Gastroesophageal sphincter (tissue), 3 donors: ENCODE data around the gene ITPKC.

Source experiments
- CTCF ChIP-seq, 4 experiments: fragments of 200-600 bp in 2 of 4; fragments of 450-650 bp in 2 of 4; sonication (generic) in 1 of 4; IDR thresholded peaks; one replicate each; pipeline ENCODE4 v1.5.1; 2017 to 2019; ENCODE audit warnings: antibody characterized with exemption in 4 of 4, mild to moderate bottlenecking in 2 of 4, moderate library complexity in 2 of 4
- EP300 ChIP-seq: sonication (generic); formaldehyde crosslinking; IDR thresholded peaks from one replicate; pipeline ENCODE4 v1.6.1; 2017; ENCODE audit warnings: antibody characterized with exemption, mild to moderate bottlenecking
- POLR2A ChIP-seq, 2 donors: fragments of 450-650 bp; IDR thresholded peaks; one replicate each; pipeline ENCODE4 v1.6.1; 2017; ENCODE audit warnings: antibody characterized with exemption in 2 of 2, mild to moderate bottlenecking in 2 of 2, moderate library complexity in 1 of 2

- TF ChIP-seq CTCF (IDR thresholded peaks at IDR 0.05): no peak
- TF ChIP-seq EP300: no peak
- no peak for TF ChIP-seq POLR2A (IDR thresholded peaks at IDR 0.05)
Observed at GRCh38 chr19:40691421-40692211, 25.3 kb upstream of the ITPKC start.
